Measurements from ENCODE around the gene MSRB1.
A peak's percentile ranks its signal among the peaks of the same experiment; 100 is the strongest.

DNA sequence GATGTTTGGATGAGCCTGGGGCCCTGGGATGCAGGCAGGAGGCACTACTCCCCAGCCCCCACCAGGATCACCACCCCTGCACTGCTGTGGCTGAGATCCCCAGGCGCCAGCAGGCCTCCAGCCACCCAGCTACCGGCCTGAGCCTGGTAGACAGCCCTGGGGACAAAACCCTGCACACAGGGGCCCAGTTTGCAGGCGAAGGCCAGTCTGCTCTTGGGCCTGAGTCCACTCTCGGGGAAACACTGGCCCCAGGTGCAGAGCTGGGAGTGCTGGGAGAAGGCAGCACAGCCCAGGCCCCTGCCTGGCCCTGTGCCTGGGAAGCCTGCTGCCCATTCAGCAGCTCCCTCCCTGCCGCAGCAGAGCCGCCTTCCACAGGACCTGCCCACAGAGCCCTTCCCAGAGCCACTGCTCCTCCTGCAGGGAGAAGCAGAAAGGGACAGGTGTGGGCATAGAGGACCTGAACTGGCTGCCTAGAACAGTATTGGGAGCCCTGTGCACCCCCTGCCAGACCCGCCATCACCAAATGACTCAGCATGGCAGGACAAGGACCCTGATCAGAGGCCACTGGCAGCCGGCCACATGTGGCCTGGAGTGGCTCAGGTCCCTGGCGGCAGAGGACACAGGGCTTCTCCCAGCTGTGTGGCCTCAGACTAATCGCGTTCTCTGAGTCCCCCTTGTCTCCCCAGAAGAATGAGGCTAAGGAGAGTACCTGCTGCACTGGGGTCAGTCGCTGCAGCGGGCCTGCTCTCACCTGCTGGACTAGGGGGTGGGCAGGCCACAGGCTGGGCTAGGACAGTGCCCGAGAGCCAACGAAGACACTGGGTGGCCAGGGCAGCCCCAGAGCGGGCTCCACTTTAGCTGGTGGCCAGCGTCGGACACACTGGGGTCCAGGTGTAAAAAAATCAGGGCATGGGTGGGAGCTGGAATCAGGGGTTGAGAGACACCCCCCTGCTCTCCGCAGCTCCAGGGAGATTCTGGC lies 10.7 kb downstream of the MSRB1 start:
- TF ChIP-seq CTCF (conservative IDR thresholded peaks at IDR 0.05; ENCODE audit: low read depth, low read length): peak; percentile 44
- no peak for TF ChIP-seq EZH2 (IDR thresholded peaks at IDR 0.05; ENCODE audit: low read length, unreplicated experiment)

All from PC-3 (cell line).